Ascending aorta (tissue), 2 donors: ENCODE results near the gene SLPI. TPM values are rescaled to one million over a fixed set of nuclear protein-coding genes. Genes with fewer than 3 reads are reported as not detected.

Experiments used
- DNase-seq, 2 donors: peaks; one replicate each; pipeline ENCODE4 v3.0.0-alpha.2; 2019; ENCODE audit warnings: low spot score in 2 of 2
- H3K27ac ChIP-seq, 2 donors: fragments of 200-600 bp; sonication (generic); one replicate each; pipeline ENCODE4 v1.5.1; 2016 to 2017; ENCODE audit warnings: mild to moderate bottlenecking in 1 of 2
- H3K27me3 ChIP-seq: fragments of 200-600 bp; sonication (generic); one replicate; pipeline ENCODE4 v1.5.1; 2017
- H3K36me3 ChIP-seq, 2 donors: fragments of 200-600 bp; sonication (generic); one replicate each; pipeline ENCODE4 v1.5.1; 2016
- H3K4me1 ChIP-seq, 2 donors: fragments of 200-600 bp; sonication (generic); one replicate each; pipeline ENCODE4 v1.5.1; 2016 to 2017; ENCODE audit warnings: mild to moderate bottlenecking in 1 of 2
- H3K4me3 ChIP-seq, 2 donors: fragments of 200-600 bp; sonication (generic); one replicate each; pipeline ENCODE4 v1.5.1; 2016 to 2017; ENCODE audit warnings: mild to moderate bottlenecking in 1 of 2
- H3K9me3 ChIP-seq, 2 donors: fragments of 200-600 bp; sonication (generic); one replicate each; pipeline ENCODE4 v1.5.1; 2016
- intact Hi-C: fragments of 100-400 bp; cut with DNase I; formaldehyde crosslinking; loops from one replicate; pipeline ENCODE4 v1.15.1; 2023
- total RNA-seq: library from RNA; depleted of rRNA; stranded (reverse); fragments of >200 nt; gene quantifications from one replicate; pipeline ENCODE4 v1.1.0, GENCODE V29; 2016
- TF ChIP-seq, protein P1 (sequence below), 3 experiments: fragments of 200-600 bp in 2 of 3; fragments of 450-650 bp in 1 of 3; sonication (generic) in 2 of 3; IDR thresholded peaks; one replicate each; pipeline ENCODE4 v1.5.1; 2016 to 2019; ENCODE audit warnings: antibody characterized with exemption in 3 of 3, mild to moderate bottlenecking in 1 of 3, moderate library complexity in 1 of 3

SLPI gene
- total RNA-seq, 1 donor from 2014 or later = 223 TPM

GRCh38 chr20:45257711-45258110 is 3.3 kb upstream of the SLPI start:
- no peaks in the 10 kb centered on the region for H3K4me1 ChIP-seq
- no peaks in the 10 kb centered on the region for H3K36me3 ChIP-seq
- no peaks in the 10 kb centered on the region for H3K27me3 ChIP-seq
- no peaks in the 10 kb centered on the region for H3K9me3 ChIP-seq
- no peak for DNase-seq
- H3K27ac ChIP-seq = no peak overlapping the region
- intact Hi-C loops = no loop called here
- no peak overlapping the region for H3K4me3 ChIP-seq
- TF ChIP-seq, protein P1, sequence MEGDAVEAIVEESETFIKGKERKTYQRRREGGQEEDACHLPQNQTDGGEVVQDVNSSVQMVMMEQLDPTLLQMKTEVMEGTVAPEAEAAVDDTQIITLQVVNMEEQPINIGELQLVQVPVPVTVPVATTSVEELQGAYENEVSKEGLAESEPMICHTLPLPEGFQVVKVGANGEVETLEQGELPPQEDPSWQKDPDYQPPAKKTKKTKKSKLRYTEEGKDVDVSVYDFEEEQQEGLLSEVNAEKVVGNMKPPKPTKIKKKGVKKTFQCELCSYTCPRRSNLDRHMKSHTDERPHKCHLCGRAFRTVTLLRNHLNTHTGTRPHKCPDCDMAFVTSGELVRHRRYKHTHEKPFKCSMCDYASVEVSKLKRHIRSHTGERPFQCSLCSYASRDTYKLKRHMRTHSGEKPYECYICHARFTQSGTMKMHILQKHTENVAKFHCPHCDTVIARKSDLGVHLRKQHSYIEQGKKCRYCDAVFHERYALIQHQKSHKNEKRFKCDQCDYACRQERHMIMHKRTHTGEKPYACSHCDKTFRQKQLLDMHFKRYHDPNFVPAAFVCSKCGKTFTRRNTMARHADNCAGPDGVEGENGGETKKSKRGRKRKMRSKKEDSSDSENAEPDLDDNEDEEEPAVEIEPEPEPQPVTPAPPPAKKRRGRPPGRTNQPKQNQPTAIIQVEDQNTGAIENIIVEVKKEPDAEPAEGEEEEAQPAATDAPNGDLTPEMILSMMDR (IDR thresholded peaks at IDR 0.05) = no peak

GRCh38 chr20:45257161-45257560 is 2.8 kb upstream of the SLPI start:
- Histone ChIP-seq H3K36me3 (no peaks in the 10 kb centered on the region), H3K4me1 (no peaks in the 10 kb centered on the region), H3K27me3 (no peaks in the 10 kb centered on the region), H3K9me3 (no peaks in the 10 kb centered on the region), H3K4me3 (no peak overlapping the region), H3K27ac (no peak overlapping the region)
- DNase-seq = no peak
- TF ChIP-seq, protein P1 (IDR thresholded peaks at IDR 0.05) = no peak
- intact Hi-C loops = no loop called here

DNA sequence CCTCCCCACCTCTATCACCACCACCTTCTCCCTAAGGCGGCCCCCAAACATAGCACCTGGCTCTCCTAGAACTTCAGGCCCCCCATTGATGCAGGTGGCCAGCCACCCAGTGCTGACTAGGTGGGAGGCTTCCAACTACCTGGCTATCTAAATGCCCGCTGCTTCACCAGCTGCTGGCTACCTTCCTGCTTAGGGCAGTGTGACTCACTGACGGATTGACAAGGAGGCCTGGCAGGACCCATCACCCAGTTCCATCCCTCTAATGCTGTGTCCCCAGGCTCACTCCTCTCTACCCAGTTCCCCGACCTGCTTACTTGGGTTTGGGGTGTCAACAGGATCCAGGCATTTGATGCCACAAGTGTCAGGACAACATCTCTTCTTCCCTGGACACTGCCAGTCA is 1.1 kb downstream of the SLPI start:
- no peak overlapping the region for H3K4me3 ChIP-seq
- H3K27ac ChIP-seq = no peak overlapping the region
- DNase-seq = no peak
- no peaks in the 10 kb centered on the region for H3K27me3 ChIP-seq
- TF ChIP-seq, protein P1 (IDR thresholded peaks at IDR 0.05) = no peak
- H3K4me1 ChIP-seq = no peaks in the 10 kb centered on the region
- intact Hi-C loops = no loop called here
- no peaks in the 10 kb centered on the region for H3K36me3 ChIP-seq
- H3K9me3 ChIP-seq = no peaks in the 10 kb centered on the region

DNA sequence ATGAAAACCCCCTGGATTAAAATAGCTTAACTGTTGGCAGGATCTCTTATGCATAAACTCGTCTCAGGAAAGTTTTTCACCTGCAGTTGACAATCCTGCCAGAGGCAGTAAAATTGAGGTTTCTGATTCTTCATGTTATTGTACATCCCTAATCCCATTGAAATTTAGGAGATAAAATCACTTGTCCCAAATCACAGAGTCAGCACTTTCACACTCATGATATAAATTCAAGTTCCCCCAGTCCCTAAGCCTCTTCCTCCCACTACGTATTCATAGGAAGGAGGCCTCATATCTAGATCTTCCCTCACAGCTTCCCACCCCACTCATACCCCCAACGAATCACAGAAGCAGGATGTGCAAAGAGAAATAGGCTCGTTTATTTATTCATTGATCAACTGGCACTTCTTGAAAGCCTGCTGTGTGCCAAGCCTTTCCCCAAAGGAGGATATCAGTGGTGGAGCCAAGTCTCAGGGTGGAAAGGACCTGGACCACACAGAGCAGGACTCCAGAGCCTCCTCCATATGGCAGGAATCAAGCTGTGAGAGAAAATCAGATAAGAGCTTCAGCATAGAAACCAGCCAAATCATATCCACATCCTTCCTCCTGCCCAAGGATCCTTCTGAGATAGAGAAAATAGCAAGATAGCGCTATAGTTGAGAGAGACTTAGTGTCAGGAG is 2.3 kb downstream of the SLPI start:
- Histone ChIP-seq H3K27ac (no peak overlapping the region), H3K36me3 (no peaks in the 10 kb centered on the region), H3K9me3 (no peaks in the 10 kb centered on the region), H3K27me3 (no peaks in the 10 kb centered on the region), H3K4me3 (no peak overlapping the region), H3K4me1 (no peaks in the 10 kb centered on the region)
- intact Hi-C loops = no loop called here
- no peak for DNase-seq
- TF ChIP-seq, protein P1 (IDR thresholded peaks at IDR 0.05) = no peak

- Histone ChIP-seq H3K27ac (no peak overlapping the region), H3K9me3 (no peaks in the 10 kb centered on the region), H3K36me3 (no peaks in the 10 kb centered on the region), H3K4me3 (no peak overlapping the region), H3K4me1 (no peaks in the 10 kb centered on the region), H3K27me3 (no peaks in the 10 kb centered on the region)
- intact Hi-C loops = no loop called here
- DNase-seq = no peak
- TF ChIP-seq, protein P1 (IDR thresholded peaks at IDR 0.05) = no peak
Observed at GRCh38 chr20:45248609-45249008, 5.8 kb downstream of the SLPI start.

- intact Hi-C loops = no loop called here
- H3K9me3 ChIP-seq = no peaks in the 10 kb centered on the region
- TF ChIP-seq, protein P1 (IDR thresholded peaks at IDR 0.05) = no peak
- no peaks in the 10 kb centered on the region for H3K4me1 ChIP-seq
- DNase-seq = no peak
- no peaks in the 10 kb centered on the region for H3K36me3 ChIP-seq
- H3K27me3 ChIP-seq = no peaks in the 10 kb centered on the region
- H3K27ac ChIP-seq = no peak overlapping the region
- H3K4me3 ChIP-seq = no peak overlapping the region
Observed at GRCh38 chr20:45247865-45248264, 6.5 kb downstream of the SLPI start.
